ENCODE measurements around the gene AHRR. TPM values are rescaled to one million over a fixed set of nuclear protein-coding genes. Genes with fewer than 3 reads are reported as not detected.

The AHRR gene
- total and polyA plus RNA-seq, 2 donors (not counting 1 experiment from before 2014, with no cell fraction given) = 11.3 to 26.4 TPM

DNA sequence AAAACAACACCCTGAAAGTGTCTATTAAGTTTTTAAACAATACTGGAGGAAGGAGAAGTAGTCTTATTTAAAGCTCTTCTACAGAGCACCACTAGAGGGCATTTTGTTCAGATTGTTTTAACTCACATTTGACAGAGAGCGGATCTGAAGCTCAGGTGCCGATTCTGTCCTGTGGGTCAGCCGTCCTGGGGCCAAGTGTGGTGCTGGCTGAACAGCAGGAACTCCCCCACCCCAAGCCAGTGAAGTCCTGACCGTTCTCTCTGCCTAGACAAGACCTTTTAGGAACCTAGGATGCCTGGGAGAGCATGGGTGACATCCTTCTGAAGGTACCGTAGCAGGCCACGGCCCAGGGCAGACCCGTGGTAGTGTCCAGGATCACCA, 125.4 kb downstream of the AHRR start:
- DNase-seq (ENCODE audit: low read depth in 2 of 2) = peak; percentile 34 to 61
- H3K4me3 ChIP-seq (replicated peaks in 1 of 4; ENCODE audit: control extremely low read depth in 1 of 4, insufficient read depth in 1 of 4, low read depth in 3 of 4, low read length in 4 of 4) = no peak overlapping the region
- no peak overlapping the region for H3K9ac ChIP-seq (ENCODE audit: insufficient read depth, low read length)
- no peaks in the 10 kb centered on the region for H3K27me3 ChIP-seq (ENCODE audit: control insufficient read depth, insufficient read depth, low read length)
- peaks cover 7% of the 10 kb centered on the region for H3K4me1 ChIP-seq (ENCODE audit: control insufficient read depth, extremely low read depth, insufficient read depth, low read length)
- H3K36me3 ChIP-seq (ENCODE audit: control insufficient read depth, insufficient read depth, low read length) = peaks cover 27% of the 10 kb centered on the region
- H3K4me2 ChIP-seq (ENCODE audit: extremely low read depth, insufficient read depth, low read length) = no peak overlapping the region
- H2AFZ ChIP-seq (ENCODE audit: low read length) = no peak overlapping the region
- peaks cover 31% of the 10 kb centered on the region for H3K79me2 ChIP-seq (ENCODE audit: control insufficient read depth, insufficient read depth, low read length)
- H3K9me3 ChIP-seq (ENCODE audit: control insufficient read depth, insufficient read depth, low read depth, low read length) = no peaks in the 10 kb centered on the region
- H4K20me1 ChIP-seq (ENCODE audit: control insufficient read depth, extremely low read depth, insufficient read depth, low read length) = no peaks in the 10 kb centered on the region
- no peak overlapping the region for H3K27ac ChIP-seq (ENCODE audit: insufficient read depth, low read length)
- TF ChIP-seq EZH2 (IDR thresholded peaks at IDR 0.05; ENCODE audit: low read length, missing control alignments) = no peak
- TF ChIP-seq, protein P1, sequence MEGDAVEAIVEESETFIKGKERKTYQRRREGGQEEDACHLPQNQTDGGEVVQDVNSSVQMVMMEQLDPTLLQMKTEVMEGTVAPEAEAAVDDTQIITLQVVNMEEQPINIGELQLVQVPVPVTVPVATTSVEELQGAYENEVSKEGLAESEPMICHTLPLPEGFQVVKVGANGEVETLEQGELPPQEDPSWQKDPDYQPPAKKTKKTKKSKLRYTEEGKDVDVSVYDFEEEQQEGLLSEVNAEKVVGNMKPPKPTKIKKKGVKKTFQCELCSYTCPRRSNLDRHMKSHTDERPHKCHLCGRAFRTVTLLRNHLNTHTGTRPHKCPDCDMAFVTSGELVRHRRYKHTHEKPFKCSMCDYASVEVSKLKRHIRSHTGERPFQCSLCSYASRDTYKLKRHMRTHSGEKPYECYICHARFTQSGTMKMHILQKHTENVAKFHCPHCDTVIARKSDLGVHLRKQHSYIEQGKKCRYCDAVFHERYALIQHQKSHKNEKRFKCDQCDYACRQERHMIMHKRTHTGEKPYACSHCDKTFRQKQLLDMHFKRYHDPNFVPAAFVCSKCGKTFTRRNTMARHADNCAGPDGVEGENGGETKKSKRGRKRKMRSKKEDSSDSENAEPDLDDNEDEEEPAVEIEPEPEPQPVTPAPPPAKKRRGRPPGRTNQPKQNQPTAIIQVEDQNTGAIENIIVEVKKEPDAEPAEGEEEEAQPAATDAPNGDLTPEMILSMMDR (conservative IDR thresholded peaks at IDR 0.05 in 1 of 2, IDR thresholded peaks at IDR 0.05 in 1 of 2; ENCODE audit: low read depth in 1 of 2, low read length in 2 of 2) = peak; percentile 43 to 65

DNA sequence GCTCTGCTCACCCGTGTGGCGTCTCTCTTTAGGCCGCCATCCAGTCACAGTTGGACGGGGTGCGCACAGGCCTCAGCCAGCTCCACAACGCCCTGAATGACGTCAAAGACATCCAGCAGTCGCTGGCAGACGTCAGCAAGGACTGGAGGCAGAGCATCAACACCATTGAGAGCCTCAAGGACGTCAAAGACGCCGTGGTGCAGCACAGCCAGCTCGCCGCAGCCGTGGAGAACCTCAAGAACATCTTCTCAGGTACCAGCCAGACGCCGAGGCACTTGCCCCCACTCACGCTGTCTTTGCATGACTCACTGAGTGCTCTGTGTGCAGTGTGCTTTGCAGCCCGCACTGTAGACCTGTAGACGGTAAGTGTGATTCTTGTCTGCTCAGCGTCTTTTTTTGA, 126.0 kb downstream of the AHRR start:
- Histone ChIP-seq H3K4me3 (replicated peaks in 1 of 4; ENCODE audit: control extremely low read depth in 1 of 4, insufficient read depth in 1 of 4, low read depth in 3 of 4, low read length in 4 of 4) (no peak overlapping the region), H3K27me3 (ENCODE audit: control insufficient read depth, insufficient read depth, low read length) (no peaks in the 10 kb centered on the region), H3K9ac (ENCODE audit: insufficient read depth, low read length) (no peak overlapping the region), H3K36me3 (ENCODE audit: control insufficient read depth, insufficient read depth, low read length) (peaks cover 27% of the 10 kb centered on the region), H3K79me2 (ENCODE audit: control insufficient read depth, insufficient read depth, low read length) (peaks cover 26% of the 10 kb centered on the region), H3K4me1 (ENCODE audit: control insufficient read depth, extremely low read depth, insufficient read depth, low read length) (peaks cover 7% of the 10 kb centered on the region), H3K27ac (ENCODE audit: insufficient read depth, low read length) (no peak overlapping the region), H3K9me3 (ENCODE audit: control insufficient read depth, insufficient read depth, low read depth, low read length) (no peaks in the 10 kb centered on the region), H4K20me1 (ENCODE audit: control insufficient read depth, extremely low read depth, insufficient read depth, low read length) (no peaks in the 10 kb centered on the region), H2AFZ (ENCODE audit: low read length) (no peak overlapping the region), H3K4me2 (ENCODE audit: extremely low read depth, insufficient read depth, low read length) (no peak overlapping the region)
- TF ChIP-seq, protein P1 (conservative IDR thresholded peaks at IDR 0.05 in 1 of 2, IDR thresholded peaks at IDR 0.05 in 1 of 2; ENCODE audit: low read depth in 1 of 2, low read length in 2 of 2) = no peak
- TF ChIP-seq EZH2 (IDR thresholded peaks at IDR 0.05; ENCODE audit: low read length, missing control alignments) = no peak
- DNase-seq (ENCODE audit: low read depth in 2 of 2) = no peak

DNA sequence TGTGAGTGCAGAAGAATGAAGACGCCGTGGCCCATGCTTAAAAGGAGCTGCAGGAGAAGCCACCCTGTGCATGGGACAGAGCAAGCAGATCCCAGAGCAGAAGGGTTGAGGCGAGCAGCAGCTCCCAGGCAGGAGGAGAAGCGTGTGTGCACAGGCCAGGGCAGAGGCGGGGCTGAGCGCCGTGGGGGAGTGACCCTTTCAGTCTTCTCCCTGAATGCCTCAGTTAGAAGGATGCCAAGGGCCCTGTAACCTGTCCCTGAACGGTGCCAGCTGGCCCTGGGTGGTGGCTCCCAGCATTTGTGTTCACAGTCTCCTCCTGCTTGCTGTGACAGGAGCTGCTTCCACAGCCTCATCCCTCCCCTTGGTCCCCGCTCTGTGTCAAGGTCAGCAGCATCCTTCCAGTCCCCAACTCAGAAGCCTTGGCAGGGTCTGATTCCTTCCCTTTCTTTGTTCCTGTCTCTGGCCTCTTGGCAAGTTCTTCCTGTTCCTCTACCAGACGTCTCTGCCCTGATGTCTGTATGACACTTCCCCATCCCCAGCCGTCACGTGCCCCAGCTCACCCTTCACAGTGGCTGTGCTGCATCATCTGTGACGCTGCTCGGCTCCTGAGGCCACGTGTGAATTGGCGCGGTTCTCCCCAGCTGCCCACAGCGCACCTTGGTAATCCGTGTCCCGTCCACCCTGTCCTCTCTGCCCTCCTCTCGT, 126.7 kb downstream of the AHRR start:
- H3K4me1 ChIP-seq (ENCODE audit: control insufficient read depth, extremely low read depth, insufficient read depth, low read length) = peaks cover 7% of the 10 kb centered on the region
- H2AFZ ChIP-seq (ENCODE audit: low read length) = no peak overlapping the region
- H3K9me3 ChIP-seq (ENCODE audit: control insufficient read depth, insufficient read depth, low read depth, low read length) = no peaks in the 10 kb centered on the region
- H3K36me3 ChIP-seq (ENCODE audit: control insufficient read depth, insufficient read depth, low read length) = peaks cover 28% of the 10 kb centered on the region
- H3K4me3 ChIP-seq (replicated peaks in 1 of 4; ENCODE audit: control extremely low read depth in 1 of 4, insufficient read depth in 1 of 4, low read depth in 3 of 4, low read length in 4 of 4) = no peak overlapping the region
- no peaks in the 10 kb centered on the region for H3K27me3 ChIP-seq (ENCODE audit: control insufficient read depth, insufficient read depth, low read length)
- TF ChIP-seq, protein P1 (conservative IDR thresholded peaks at IDR 0.05 in 1 of 2, IDR thresholded peaks at IDR 0.05 in 1 of 2; ENCODE audit: low read depth in 1 of 2, low read length in 2 of 2) = no peak
- TF ChIP-seq EZH2 (IDR thresholded peaks at IDR 0.05; ENCODE audit: low read length, missing control alignments) = no peak
- no peak overlapping the region for H3K4me2 ChIP-seq (ENCODE audit: extremely low read depth, insufficient read depth, low read length)
- H3K79me2 ChIP-seq (ENCODE audit: control insufficient read depth, insufficient read depth, low read length) = peaks cover 23% of the 10 kb centered on the region
- H3K27ac ChIP-seq (ENCODE audit: insufficient read depth, low read length) = no peak overlapping the region
- H3K9ac ChIP-seq (ENCODE audit: insufficient read depth, low read length) = no peak overlapping the region
- DNase-seq (ENCODE audit: low read depth in 2 of 2) = no peak
- no peaks in the 10 kb centered on the region for H4K20me1 ChIP-seq (ENCODE audit: control insufficient read depth, extremely low read depth, insufficient read depth, low read length)

All from fibroblast of lung (primary cell).